GM12878 (cell line): ENCODE data around the gene GLOD5. TPM values are rescaled to one million over a fixed set of nuclear protein-coding genes. Genes with fewer than 3 reads are reported as not detected.

ENCODE experiments used
- ATAC-seq: fragments of 200-7000 bp; cut with Tn5 transposase; 3 replicates; pipeline ENCODE4 v1.9.1; 2020; ENCODE audit warnings: mild to moderate bottlenecking, moderate library complexity
- BruUV-seq: library from RNA; stranded (reverse); fragments of 400-500 nt; replicated peaks from 2 replicates; lab custom pipeline; 2021; lab: Mats Ljungman, UMichigan
- CTCF ChIA-PET: fragments of 300-600 bp; sonication (Branson Sonifier 250); formaldehyde crosslinking; extraction: SDS; loops from one replicate; lab custom pipeline; 2021; ENCODE audit warnings: inconsistent platforms; lab: Yijun Ruan, JAX
- POLR2A ChIA-PET: fragments of 350-600 bp; formaldehyde crosslinking; extraction: SDS; loops from one replicate; lab custom pipeline; 2021; ENCODE audit warnings: inconsistent platforms; lab: Charles Lee
- RAD21 ChIA-PET: fragments of 300-600 bp; sonication (Branson Sonifier 250); formaldehyde crosslinking; loops from one replicate; lab custom pipeline; 2023; ENCODE audit warnings: antibody characterized with exemption; ENCODE audit not compliant: unreplicated experiment; lab: Charles Lee
- SMC1A ChIA-PET: fragments of 300-600 bp; sonication (Branson Sonifier 250); formaldehyde crosslinking; loops from one replicate; lab custom pipeline; 2023; ENCODE audit not compliant: unreplicated experiment, uncharacterized antibody; lab: Charles Lee
- DNase-seq: peaks from one replicate; pipeline ENCODE4 v3.0.0-alpha.2; 2011; ENCODE audit warnings: low read depth, low spot score
- FAIRE-seq: peaks from 3 replicates; lab custom pipeline; 2011; peaks lifted over from hg19 to GRCh38; lab: Jason Lieb, UNC
- H2AFZ ChIP-seq: 2 replicates; pipeline ENCODE4 v1.6.0; 2011; ENCODE audit warnings: low read depth, low read length, control low read depth; ENCODE audit not compliant: control insufficient read depth
- H3K27ac ChIP-seq: 2 replicates; pipeline ENCODE4 v1.5.1; 2011; ENCODE audit warnings: control low read depth; ENCODE audit not compliant: control insufficient read depth, insufficient read depth
- H3K27me3 ChIP-seq, 2 experiments: replicated peaks in 1 of 2; 2 replicates each; pipeline versions ENCODE4 v1.6.0 to v1.6.1; 2011; ENCODE audit warnings: low read length in 1 of 2; ENCODE audit not compliant: control insufficient read depth in 2 of 2, insufficient read depth in 2 of 2
- H3K36me3 ChIP-seq, 2 experiments: 2 replicates each; pipeline ENCODE4 v1.5.1; 2011; ENCODE audit warnings: low read length in 1 of 2; ENCODE audit not compliant: control insufficient read depth in 2 of 2, insufficient read depth in 2 of 2
- H3K4me1 ChIP-seq: 2 replicates; pipeline ENCODE4 v1.6.1; 2011; ENCODE audit warnings: mild to moderate bottlenecking, low read length, moderate library complexity, mixed read lengths; ENCODE audit not compliant: control insufficient read depth, insufficient read depth
- H3K4me2 ChIP-seq: 2 replicates; pipeline ENCODE4 v1.6.0; 2011; ENCODE audit warnings: control low read depth; ENCODE audit not compliant: control insufficient read depth, insufficient read depth
- H3K4me3 ChIP-seq: fragments of 200-600 bp; sonication (generic); 2 replicates; pipeline ENCODE4 v1.5.1; 2016
- H3K79me2 ChIP-seq: 2 replicates; pipeline ENCODE4 v1.6.0; 2011; ENCODE audit warnings: low read length; ENCODE audit not compliant: control insufficient read depth, insufficient read depth
- H3K9ac ChIP-seq: 2 replicates; pipeline ENCODE4 v1.8.0; 2011; ENCODE audit warnings: low read length, control low read depth, mixed read lengths; ENCODE audit not compliant: control insufficient read depth, insufficient read depth
- H3K9me3 ChIP-seq: replicated peaks from 3 replicates; pipeline ENCODE4 v1.5.1; 2011; ENCODE audit warnings: mild to moderate bottlenecking, low read length; ENCODE audit not compliant: control insufficient read depth, insufficient read depth
- H4K20me1 ChIP-seq: 2 replicates; pipeline ENCODE4 v1.6.0; 2011; ENCODE audit not compliant: control insufficient read depth, insufficient read depth
- ASH2L ChIP-seq: fragments of 300-600, 200-600 bp; sonication (generic); IDR thresholded peaks from 2 replicates; pipeline ENCODE4 v1.6.1; 2017; ENCODE audit warnings: low read depth, mild to moderate bottlenecking, borderline replicate concordance
- BHLHE40 ChIP-seq, 2 experiments: fragments of 450-650 bp in 1 of 2; IDR thresholded peaks; 2 replicates each; pipeline ENCODE4 v1.6.1; 2011 to 2017; ENCODE audit warnings: low read depth in 2 of 2, borderline replicate concordance in 1 of 2, improper control_type of control experiment in 1 of 2, low read length in 1 of 2, mild to moderate bottlenecking in 1 of 2
- CBX5 ChIP-seq: sonication (generic); IDR thresholded peaks from 2 replicates; pipeline ENCODE4 v1.6.1; 2016; ENCODE audit warnings: low read depth, moderate library complexity, mild to moderate bottlenecking, inconsistent platforms
- GATAD2B ChIP-seq: fragments of 450-650 bp; conservative IDR thresholded peaks from 2 replicates; pipeline ENCODE4 v1.6.1; 2017; ENCODE audit warnings: low read depth, mild to moderate bottlenecking, moderate library complexity
- MEF2B ChIP-seq: fragments of 450-650 bp; IDR thresholded peaks from 2 replicates; pipeline ENCODE4 v1.6.1; 2018; ENCODE audit warnings: mild to moderate bottlenecking, moderate library complexity; ENCODE audit not compliant: partially characterized antibody, poor library complexity, severe bottlenecking
- NR2C1 ChIP-seq: fragments of 450-650 bp; IDR thresholded peaks from 2 replicates; pipeline ENCODE4 v1.6.1; 2017; ENCODE audit warnings: antibody characterized with exemption, mild to moderate bottlenecking, moderate library complexity
- POLR2A ChIP-seq: IDR thresholded peaks from 2 replicates; pipeline ENCODE4 v1.6.1; 2011; ENCODE audit warnings: low read depth, mild to moderate bottlenecking, low read length
- SMAD1 ChIP-seq: fragments of 450-650 bp; IDR thresholded peaks from 2 replicates; pipeline ENCODE4 v1.6.1; 2018; ENCODE audit warnings: mild to moderate bottlenecking, low read depth; ENCODE audit not compliant: partially characterized antibody
- SMC3 ChIP-seq: IDR thresholded peaks from 2 replicates; pipeline ENCODE4 v1.6.1; 2011; ENCODE audit warnings: low read length, improper control_type of control experiment, borderline replicate concordance
- STAT3 ChIP-seq: IDR thresholded peaks from 2 replicates; pipeline ENCODE4 v1.6.1; 2011; ENCODE audit warnings: low read depth, low read length, improper control_type of control experiment
- YY1 ChIP-seq: IDR thresholded peaks from 2 replicates; pipeline ENCODE4 v1.6.1; 2011; ENCODE audit warnings: low read depth, mild to moderate bottlenecking, low read length
- ZNF274 ChIP-seq: IDR thresholded peaks from one replicate; pipeline ENCODE4 v1.8.0; 2011; ENCODE audit not compliant: insufficient read length, insufficient read depth
- ZNF384 ChIP-seq: IDR thresholded peaks from 2 replicates; pipeline ENCODE4 v1.6.1; 2012; ENCODE audit warnings: low read depth, mild to moderate bottlenecking, low read length, improper control_type of control experiment, borderline replicate concordance
- WGBS: methylation state at CpG from one replicate; pipeline ENCODE4 v1.1.6; 2016; ENCODE audit warnings: low lambda C conversion rate; ENCODE audit not compliant: insufficient replicate concordance, insufficient coverage; ENCODE audit errors: missing lambda C conversion rate; 5-methylcytosine and 5-hydroxymethylcytosine counted together
- in situ Hi-C: fragments of 300-500 bp; cut with MboI; formaldehyde crosslinking; loops from 9 replicates; pipeline ENCODE4 v1.14.3; 2018; ENCODE audit warnings: mixed read lengths
- intact Hi-C: fragments of 100-400 bp; cut with micrococcal nuclease; formaldehyde crosslinking; loops from one replicate; pipeline ENCODE4 v1.14.2; 2022; ENCODE audit not compliant: unreplicated experiment
- polyA plus RNA-seq, 11 experiments: library from polyadenylated mRNA; depleted of rRNA in 4 of 11; unstranded in 6 of 11; stranded (reverse) in 5 of 11; fragments of >200 nt; fragmentation: Nextera tagmentation in 4 of 11; fragmentation: Illumina TruSeq in 1 of 11; extraction: Ambion mirVana in 4 of 11; extraction: Trizol in 1 of 11; gene quantifications; 1 replicate in 1 of 11; 2 replicates in 10 of 11; pipeline versions ENCODE4 v1.2.1 to v1.2.3, GENCODE V29; 2011 to 2016; ENCODE audit warnings: inconsistent platforms in 2 of 11, missing spikeins in 2 of 11, low read depth in 1 of 11
- total RNA-seq, 4 experiments: library from RNA; depleted of rRNA in 3 of 4; stranded (reverse); fragments of >200 nt in 3 of 4; fragmentation: Illumina TruSeq in 1 of 4; extraction: Trizol in 1 of 4; gene quantifications; 2 replicates each; pipeline versions ENCODE4 v1.2.1 to v1.2.3, GENCODE V29; 2013 to 2021
- TF ChIP-seq, protein P1 (sequence below): fragments of 450-650 bp; IDR thresholded peaks from 2 replicates; pipeline ENCODE4 v1.6.1; 2016; ENCODE audit warnings: mild to moderate bottlenecking

Gene GLOD5
- total and polyA plus RNA-seq, 10 of the 15 experiments (the other 5 are each of a cell fraction or from before 2014, with no cell fraction given): not detected

DNA sequence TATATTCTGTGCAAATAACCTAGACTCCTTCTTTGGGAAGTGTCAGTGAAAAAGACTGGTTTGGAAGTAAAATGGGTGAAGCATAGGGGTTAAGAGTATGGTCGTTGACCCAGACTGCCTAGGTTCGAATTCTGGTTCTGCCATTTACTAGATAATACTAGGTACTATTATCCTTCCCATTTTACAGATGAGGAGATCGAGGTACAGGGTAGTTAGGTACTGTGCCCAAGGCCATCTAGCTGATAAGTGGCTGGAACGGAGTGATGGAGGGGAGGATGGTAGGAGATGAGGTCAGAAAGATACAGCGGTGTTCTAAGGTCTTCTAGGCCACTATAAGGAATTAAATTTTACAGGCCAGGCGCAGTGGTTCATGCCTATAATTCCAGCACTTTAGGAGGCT, 11.1 kb downstream of the GLOD5 start:
- Histone ChIP-seq H3K9me3 (no peaks in the 10 kb centered on the region), H3K4me2 (no peak overlapping the region), H3K4me1 (no peaks in the 10 kb centered on the region), H3K27me3 (no peaks in the 10 kb centered on the region), H4K20me1 (no peaks in the 10 kb centered on the region), H3K9ac (no peak overlapping the region), H2AFZ (no peak overlapping the region), H3K4me3 (no peak overlapping the region), H3K27ac (no peak overlapping the region), H3K79me2 (no peaks in the 10 kb centered on the region), H3K36me3 (no peaks in the 10 kb centered on the region)
- TF ChIP-seq ZNF274: no peak
- no peak for TF ChIP-seq YY1
- TF ChIP-seq, protein P1, sequence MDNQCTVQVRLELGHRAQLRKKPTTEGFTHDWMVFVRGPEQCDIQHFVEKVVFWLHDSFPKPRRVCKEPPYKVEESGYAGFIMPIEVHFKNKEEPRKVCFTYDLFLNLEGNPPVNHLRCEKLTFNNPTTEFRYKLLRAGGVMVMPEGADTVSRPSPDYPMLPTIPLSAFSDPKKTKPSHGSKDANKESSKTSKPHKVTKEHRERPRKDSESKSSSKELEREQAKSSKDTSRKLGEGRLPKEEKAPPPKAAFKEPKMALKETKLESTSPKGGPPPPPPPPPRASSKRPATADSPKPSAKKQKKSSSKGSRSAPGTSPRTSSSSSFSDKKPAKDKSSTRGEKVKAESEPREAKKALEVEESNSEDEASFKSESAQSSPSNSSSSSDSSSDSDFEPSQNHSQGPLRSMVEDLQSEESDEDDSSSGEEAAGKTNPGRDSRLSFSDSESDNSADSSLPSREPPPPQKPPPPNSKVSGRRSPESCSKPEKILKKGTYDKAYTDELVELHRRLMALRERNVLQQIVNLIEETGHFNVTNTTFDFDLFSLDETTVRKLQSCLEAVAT: no peak
- no peak for TF ChIP-seq NR2C1
- TF ChIP-seq ASH2L: no peak
- ChIA-PET POLR2A (no interaction called here), RAD21 (no interaction called here), SMC1A (no interaction called here), CTCF (no interaction called here)
- ATAC-seq: no peak
- intact Hi-C loops (no loop called here), in situ Hi-C loops (loop anchor here (10.0 kb wide), 1 partner anchor 52 kb away; the partner anchor contains the start of gene ERAS)
- DNase-seq: no peak
- BruUV-seq: no TSS peak
- 27% methylated on average over 6 of the region's 6 CpGs for WGBS
- FAIRE-seq: no peak

DNA sequence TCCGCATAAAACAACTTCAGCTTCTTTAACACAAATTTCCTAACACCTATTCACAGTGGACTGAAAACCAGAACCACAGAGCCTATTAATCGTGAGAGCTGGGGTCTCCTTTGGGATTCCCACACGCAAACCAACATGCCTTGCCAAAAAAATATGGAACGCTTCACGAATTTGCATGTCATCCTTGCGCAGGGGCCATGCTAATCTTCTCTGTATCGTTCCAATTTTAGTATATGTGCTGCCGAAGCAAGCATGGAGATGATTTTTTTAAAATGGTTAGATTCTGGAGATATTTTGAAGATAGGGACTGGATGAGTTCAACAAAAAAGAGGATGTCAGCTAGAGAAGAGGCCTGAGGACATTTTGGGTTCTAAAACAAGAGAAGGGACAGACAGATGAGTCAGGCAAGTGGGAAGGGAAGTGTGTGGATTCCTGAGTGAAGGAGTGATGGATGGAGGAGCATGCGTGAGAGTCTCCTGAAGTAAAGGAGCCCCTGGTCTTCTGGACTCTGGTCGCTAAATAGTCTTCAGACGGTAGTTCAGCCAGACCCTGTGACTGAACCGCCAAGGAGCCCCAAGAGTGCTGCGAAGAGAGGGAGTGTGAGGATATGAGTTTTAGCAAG, 15.4 kb downstream of the GLOD5 start:
- H3K79me2 ChIP-seq: no peaks in the 10 kb centered on the region
- no peak for ATAC-seq
- H3K36me3 ChIP-seq: no peaks in the 10 kb centered on the region
- H3K27ac ChIP-seq: no peak overlapping the region
- BruUV-seq: no TSS peak
- H3K4me3 ChIP-seq: no peak overlapping the region
- no peaks in the 10 kb centered on the region for H3K9me3 ChIP-seq
- no peak for FAIRE-seq
- POLR2A ChIA-PET: no interaction called here
- H3K4me2 ChIP-seq: no peak overlapping the region
- intact Hi-C loops (no loop called here), in situ Hi-C loops (loop anchor here (10.0 kb wide), 1 partner anchor 48 kb away; the partner anchor contains the start of gene ERAS)
- H2AFZ ChIP-seq: no peak overlapping the region
- H3K4me1 ChIP-seq: no peaks in the 10 kb centered on the region
- H4K20me1 ChIP-seq: no peaks in the 10 kb centered on the region
- WGBS: 53% methylated on average over 13 of the region's 13 CpGs
- SMC1A ChIA-PET: no interaction called here
- H3K27me3 ChIP-seq: no peaks in the 10 kb centered on the region
- H3K9ac ChIP-seq: no peak overlapping the region
- RAD21 ChIA-PET: no interaction called here
- no peak for DNase-seq
- CTCF ChIA-PET: no interaction called here
- TF ChIP-seq CBX5 (no peak), STAT3 (no peak), SMAD1 (no peak), BHLHE40 (IDR thresholded peaks at IDR 0.05; ENCODE audit: borderline replicate concordance in 1 of 2, low read depth in 2 of 2, low read length in 1 of 2) (no peak), POLR2A (no peak), SMC3 (no peak), GATAD2B (no peak), MEF2B (no peak), ZNF384 (no peak)
- TF ChIP-seq, protein P1: no peak
